CD4-positive, alpha-beta T cell treated with Interferon alpha-2 for 1 hour (primary cell): Measurements from ENCODE around the gene PARP9.

Source experiments
- DNase-seq, 2 donors: peaks; one replicate each; pipeline ENCODE4 v3.0.0-alpha.2; 2020 to 2022

PARP9 gene

DNA sequence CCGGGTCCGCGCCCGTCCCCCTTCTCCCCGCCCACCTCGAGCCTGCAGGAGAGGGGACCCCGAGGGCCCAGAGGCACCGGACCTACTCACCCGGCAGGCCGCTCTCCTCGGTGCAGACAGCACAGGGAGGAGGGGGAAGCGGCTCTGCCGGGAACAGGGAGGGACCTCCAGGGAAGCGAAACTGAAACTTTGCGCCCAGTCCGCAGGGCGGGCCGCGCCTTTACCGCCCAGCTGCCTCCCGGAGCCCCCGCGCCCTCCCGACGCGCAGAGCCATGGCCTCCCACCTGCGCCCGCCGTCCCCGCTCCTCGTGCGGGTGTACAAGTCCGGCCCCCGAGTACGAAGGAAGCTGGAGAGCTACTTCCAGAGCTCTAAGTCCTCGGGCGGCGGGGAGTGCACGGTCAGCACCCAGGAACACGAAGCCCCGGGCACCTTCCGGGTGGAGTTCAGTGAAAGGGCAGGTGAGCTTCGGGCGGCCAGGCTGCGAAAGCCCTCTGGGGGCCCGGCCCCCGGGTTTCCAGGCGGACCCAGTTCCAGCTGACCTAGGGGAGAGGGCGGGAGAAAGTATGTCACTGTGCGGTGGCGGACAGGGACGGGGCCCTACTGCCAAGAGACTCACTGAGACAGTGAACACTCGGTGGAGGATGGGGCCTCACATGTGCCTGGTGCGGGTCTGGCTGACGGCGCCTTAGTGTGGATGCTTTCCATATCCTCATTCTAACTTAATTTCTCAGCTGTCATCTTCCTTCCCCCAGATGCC, at the start of gene PARP9, which contains the start of gene DTX3L:
PARP9 (minus strand) TSS at position 146 of the 758 bp plus-strand sequence. CDS start 4,680 bp downstream, outside the sequence.
DTX3L (plus strand) TSS at position 184 of the 758 bp plus-strand sequence; CDS start at position 273, 89 bp downstream.
- peak; percentile 95 to 96 for DNase-seq

DNA sequence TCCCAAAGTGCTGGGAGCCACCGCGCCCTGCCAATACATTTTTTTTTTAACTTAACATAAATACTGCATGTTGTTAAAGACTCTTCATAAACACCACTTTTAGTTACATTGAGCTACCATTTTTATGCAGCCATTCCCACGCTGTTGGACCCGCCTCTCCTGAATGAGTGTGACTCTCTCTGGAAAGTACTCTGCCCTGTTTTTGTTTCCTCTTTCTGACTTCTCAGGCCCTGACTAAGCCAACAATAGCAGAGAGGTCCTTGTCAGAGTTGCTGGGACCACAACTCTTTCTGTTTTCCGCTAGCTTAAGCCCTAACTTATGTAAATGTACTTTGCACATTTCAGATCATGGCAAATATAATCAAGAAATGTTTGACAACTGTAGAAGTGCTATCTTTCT, 48.6 kb upstream of the PARP9 start:
- no peak for DNase-seq

GRCh38 chr3:122609798-122610559, 45.9 kb upstream of the PARP9 start:
- peak in 1 of 2 donors; percentile 38 for DNase-seq

- no peak for DNase-seq
Measured at GRCh38 chr3:122608916-122609315, 44.8 kb upstream of the PARP9 start.

GRCh38 chr3:122606330-122606729, 42.2 kb upstream of the PARP9 start:
- DNase-seq, result no peak

DNA sequence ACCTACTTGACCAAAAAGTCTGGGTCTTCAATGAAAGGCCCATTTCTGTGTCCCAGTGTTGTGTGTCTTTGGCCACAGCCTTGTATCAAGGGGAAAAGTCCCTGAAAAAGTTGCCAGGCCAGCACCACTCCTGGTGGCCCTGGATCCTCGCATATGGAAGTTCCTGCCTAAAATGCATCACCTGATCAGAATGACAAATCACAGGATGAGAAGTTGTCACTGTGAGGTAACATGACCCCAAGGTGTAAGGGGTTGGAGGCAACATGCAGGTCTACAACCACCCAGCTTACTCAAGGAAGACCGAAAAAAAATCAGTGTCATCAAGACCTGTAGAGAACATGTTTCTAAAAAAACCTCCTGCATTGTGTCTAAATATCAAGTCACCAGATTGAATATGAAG, 39.0 kb upstream of the PARP9 start:
- no peak for DNase-seq

- DNase-seq, result no peak
Measured at GRCh38 chr3:122602011-122602710, 38.1 kb upstream of the PARP9 start.

- DNase-seq, result no peak
Measured at GRCh38 chr3:122598556-122598955, 34.5 kb upstream of the PARP9 start.

DNA sequence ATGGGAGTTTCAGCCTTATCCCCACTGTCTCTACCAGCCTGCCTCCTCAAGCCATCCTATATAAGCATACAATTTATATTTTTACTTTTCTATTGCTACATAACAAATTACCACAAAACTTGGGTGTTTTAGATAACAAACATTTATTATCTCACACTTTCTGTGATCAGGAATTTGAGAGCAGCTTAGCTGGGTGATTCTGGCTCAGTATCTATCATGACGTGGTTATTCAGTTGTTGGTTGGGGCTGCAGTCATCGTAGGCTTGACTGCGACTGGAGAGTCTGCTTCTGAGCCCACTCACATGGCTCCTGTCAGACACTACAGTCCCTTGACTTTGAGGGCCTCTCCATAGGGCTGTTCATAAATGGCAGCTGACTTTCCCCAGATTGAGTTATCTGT, 34.1 kb upstream of the PARP9 start:
- no peak for DNase-seq

- no peak for DNase-seq
Measured at GRCh38 chr3:122594025-122594424, 29.9 kb upstream of the PARP9 start.

GRCh38 chr3:122590610-122591009, 26.5 kb upstream of the PARP9 start:
- no peak for DNase-seq

GRCh38 chr3:122589297-122589696, 25.2 kb upstream of the PARP9 start:
- DNase-seq, result no peak

GRCh38 chr3:122587572-122587971, 23.5 kb upstream of the PARP9 start:
- no peak for DNase-seq

- no peak for DNase-seq
Measured at GRCh38 chr3:122586773-122587485, 22.8 kb upstream of the PARP9 start.

GRCh38 chr3:122586098-122586497, 22.0 kb upstream of the PARP9 start:
- DNase-seq, result no peak

- DNase-seq, result no peak
Measured at GRCh38 chr3:122582390-122582789, 18.3 kb upstream of the PARP9 start.

- no peak for DNase-seq
Measured at GRCh38 chr3:122581622-122582021, 17.5 kb upstream of the PARP9 start.

- DNase-seq, result no peak
Measured at GRCh38 chr3:122580470-122580869, 16.4 kb upstream of the PARP9 start.

DNA sequence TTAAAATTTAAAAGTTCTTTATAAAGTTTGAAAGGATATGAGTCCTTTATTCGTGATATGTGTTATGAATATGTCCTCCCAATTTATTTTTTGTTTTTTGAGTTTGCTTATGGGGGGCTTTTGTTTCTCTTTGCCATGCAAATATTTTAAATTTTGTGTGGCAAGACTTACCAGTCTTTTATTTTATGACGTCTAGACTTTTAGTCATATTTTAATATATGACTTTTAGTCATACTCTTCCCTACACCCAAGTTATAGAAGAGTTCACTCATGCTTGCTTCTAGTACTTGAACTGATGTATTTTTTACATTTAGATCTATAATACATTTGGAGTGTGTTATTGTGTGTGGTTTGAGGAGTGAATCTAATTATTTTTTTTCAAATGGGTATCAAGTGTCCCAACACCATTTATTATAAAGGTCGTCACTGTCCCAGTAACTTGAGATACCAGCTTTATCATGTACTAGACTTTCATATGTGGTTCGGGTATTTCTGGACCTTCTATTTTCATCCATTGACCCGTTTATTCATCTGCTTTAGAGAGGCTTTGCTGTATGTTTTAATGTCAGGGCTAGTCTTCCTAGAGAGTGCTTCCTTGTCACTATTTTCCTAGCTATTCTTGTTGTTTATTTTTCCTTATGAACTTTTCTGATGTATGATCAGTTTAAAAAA, 14.1 kb upstream of the PARP9 start:
- no peak for DNase-seq

- DNase-seq, result peak; percentile 43 to 64
Measured at GRCh38 chr3:122577409-122578031, 13.4 kb upstream of the PARP9 start, which contains the start of gene PARP15. Gene PARP15, plus strand, starts transcription at chr3:122577650. Its CDS starts 18 bp downstream, at chr3:122577668.

DNA sequence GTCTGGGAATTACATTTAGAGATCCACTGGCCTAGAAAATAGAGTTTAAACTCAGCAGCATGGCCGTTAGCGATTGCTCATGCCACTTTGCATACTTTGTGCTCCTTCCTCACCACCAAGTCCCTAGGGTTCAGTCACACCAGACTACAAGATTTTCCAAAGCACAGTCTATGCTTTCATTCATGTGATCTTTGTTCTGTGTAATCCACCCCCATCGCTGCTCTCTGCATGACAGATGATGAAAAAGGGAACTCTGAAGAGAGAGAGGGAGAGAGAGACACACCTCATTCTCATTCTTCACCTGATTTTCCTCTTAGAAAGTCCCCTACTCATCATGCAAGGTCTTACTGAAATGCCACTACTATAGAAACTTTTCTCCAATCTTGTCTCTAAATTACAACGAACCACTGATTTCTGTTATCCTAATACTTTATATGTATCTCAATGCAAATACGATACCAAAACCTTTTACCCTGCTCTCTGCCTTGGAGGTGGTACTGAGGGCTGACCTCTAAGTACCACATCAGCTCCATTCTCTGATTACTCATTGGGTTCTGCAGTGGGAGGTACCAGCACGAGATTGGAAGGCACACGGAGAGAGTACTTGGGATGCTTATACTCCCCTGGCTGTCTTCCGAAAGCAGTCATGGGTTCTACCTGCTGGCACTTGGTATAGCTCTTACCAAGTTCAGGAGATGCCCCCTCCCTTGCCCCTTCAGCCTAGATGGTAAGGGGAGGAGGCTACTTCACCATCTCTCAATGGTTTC, 12.3 kb upstream of the PARP9 start:
- peak in 1 of 2 donors; percentile 69 for DNase-seq
